ENCODE results near the gene IL20RB.

Gene IL20RB, protein sequence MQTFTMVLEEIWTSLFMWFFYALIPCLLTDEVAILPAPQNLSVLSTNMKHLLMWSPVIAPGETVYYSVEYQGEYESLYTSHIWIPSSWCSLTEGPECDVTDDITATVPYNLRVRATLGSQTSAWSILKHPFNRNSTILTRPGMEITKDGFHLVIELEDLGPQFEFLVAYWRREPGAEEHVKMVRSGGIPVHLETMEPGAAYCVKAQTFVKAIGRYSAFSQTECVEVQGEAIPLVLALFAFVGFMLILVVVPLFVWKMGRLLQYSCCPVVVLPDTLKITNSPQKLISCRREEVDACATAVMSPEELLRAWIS

DNA sequence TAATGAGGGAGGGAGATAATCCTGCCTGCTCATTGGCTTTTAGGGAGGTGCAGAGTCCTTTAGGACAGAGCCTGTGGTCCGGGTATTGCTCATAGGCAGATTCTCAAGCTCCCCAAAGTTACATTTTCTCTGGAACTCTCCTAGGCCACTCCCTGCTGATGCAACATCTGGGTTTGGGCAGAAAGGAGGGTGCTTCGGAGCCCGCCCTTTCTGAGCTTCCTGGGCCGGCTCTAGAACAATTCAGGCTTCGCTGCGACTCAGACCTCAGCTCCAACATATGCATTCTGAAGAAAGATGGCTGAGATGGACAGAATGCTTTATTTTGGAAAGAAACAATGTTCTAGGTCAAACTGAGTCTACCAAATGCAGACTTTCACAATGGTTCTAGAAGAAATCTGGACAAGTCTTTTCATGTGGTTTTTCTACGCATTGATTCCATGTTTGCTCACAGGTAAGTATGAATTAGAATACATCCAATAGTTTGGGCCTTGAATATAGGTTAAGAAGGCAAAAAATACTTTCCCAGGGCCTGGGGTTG is at the start of gene IL20RB:
Gene IL20RB, plus strand, starts transcription at position 233 of the 538 bp plus-strand sequence. Its CDS starts 131 bp downstream, at position 364.
- no peak for DNase-seq

DNA sequence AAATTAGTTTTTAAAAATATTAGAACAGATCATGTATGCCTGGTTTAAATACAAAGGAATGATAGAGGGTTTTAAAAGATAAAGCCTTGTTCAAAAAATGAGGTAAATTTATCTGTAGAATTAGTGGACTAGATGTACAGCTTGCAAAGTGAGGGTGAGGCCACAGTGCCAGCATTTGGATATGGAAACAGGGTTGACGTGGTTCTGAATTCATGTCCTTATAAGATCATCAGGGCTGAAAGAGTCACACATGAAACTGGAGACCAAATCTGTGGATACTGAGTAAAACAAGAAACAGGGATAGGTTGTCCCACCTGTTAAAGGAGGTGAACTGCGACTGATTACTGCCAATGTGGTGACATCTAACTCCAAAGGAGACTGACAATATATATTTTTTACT is 49.5 kb upstream of the IL20RB start:
- DNase-seq, result no peak

DNA sequence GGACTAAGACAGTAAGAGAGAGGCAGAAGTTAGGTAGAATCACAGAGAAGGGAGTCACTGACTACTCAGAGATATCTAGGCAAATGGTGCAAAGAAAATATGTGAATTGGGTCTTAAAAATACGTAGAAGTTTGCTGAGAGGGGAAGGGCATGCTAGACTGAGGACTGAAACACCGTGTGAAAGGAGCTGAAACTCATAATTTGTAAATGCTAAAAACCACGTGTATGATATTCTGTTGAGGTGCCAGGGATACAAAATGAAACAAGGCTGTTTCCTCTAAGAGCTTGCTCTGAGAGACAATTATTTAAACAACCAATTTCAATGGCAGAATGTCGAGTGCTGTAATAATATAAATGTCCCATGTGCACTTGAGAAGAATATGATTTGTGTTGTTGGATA is 48.6 kb upstream of the IL20RB start:
- no peak for DNase-seq

DNA sequence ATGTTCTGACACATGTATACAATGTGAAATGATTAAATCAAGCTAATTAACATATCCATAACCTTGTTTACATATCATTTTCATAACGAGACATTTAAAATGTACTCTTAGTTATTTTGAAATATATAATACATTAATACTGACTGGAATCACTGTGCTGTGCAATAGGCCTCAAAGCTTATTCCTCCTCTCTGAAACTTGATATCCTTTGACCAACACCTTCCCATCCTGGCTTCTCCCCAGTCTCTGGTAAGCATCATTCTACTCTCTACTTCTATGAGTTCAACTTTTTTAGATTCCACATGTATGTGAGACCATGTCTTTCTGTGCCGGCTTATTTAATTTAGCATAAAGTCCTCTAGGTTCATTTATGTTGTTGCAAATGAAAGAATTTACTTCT is 47.1 kb upstream of the IL20RB start:
- DNase-seq, result no peak

DNA sequence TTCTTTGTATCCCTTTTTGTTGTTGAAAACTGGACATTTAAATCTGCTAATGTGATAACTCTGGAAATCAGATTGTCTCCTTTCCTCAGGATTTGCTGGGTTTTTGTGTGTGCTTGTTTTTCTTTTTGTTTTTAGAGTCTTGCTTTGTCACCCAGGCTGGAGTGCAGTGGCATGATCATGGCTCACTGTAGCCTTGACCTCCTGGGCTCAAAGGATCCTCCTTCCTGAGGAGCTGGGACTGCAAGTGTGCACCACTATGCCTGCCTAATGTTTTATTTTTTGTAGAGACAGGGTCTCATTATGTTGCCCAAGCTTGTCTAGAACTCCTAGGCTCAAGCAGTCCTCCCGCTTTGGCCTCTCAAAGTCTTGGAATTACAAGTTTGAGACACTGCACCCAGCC is 44.6 kb upstream of the IL20RB start:
- DNase-seq, result no peak

DNA sequence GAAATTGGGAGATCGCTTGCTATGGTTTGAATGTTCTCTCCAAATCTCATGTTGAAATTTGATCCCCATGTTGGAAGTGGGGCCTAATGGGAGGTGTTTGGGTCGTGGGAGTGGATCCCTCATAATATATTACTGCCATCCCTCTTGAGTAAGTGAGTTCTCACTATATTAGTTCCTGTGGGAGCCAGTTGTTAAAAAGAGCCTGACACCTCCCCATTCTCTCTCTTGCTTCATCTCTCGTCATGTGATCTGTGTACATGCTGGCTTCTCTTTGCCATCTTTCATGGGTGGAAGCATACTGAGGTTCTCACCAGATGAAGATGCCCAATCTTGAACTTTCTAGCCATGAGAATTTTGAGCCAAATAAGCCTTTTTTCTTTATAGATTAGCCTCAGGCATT is 43.0 kb upstream of the IL20RB start:
- DNase-seq, result no peak

DNA sequence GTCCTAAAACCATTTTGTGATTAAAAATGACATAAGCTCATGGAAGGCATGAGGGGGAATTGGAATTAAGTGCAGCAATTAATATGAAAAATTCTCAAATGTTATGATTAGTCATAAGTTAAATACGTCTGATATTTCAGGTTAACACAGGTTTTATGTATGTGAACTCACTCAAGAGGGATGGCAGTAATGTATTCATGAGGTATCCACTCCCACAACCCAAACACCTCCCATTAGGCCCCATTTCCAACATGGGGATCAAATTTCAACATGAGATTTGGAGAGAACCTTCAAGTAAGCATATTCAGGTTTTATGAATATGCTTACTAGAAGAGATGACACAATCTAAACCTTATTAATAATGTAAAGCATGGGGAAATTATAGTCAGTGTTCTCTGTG is 41.6 kb upstream of the IL20RB start:
- DNase-seq, result no peak

DNA sequence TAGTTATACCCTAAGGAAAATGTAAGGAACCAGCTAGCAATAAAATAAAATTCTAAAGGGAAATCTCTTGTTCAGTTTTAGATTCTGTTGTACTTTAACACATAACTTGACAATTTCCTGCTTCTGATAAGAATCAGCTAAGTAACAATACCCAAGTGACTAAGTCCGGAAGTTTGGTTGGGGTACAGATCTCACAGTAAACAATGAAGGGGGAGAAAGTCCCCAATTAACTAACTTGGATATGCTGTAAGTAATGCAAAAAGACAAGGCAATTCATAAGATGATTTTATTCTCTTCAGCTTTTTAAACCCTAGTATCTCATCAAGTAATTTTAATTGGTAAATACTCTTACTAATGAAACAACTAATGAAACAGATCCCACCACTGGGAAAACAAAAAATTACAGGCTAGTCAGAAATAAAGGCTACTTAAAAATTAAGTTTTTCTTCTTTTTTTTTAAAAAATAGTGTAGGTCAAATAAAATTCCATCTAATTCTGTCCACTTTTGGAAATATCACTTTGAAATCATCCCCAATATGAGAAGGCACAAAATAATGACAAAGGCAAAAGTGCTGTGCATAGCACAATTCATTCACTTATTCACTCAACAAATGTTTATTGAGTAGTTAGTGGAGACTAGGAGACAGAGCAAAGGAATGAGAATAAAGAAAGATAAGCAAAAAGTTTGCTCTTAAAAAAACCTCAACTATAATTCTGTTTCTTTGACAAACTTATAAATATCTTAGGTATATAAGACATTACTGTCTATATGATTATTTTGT is 37.8 kb upstream of the IL20RB start:
- no peak for DNase-seq

DNA sequence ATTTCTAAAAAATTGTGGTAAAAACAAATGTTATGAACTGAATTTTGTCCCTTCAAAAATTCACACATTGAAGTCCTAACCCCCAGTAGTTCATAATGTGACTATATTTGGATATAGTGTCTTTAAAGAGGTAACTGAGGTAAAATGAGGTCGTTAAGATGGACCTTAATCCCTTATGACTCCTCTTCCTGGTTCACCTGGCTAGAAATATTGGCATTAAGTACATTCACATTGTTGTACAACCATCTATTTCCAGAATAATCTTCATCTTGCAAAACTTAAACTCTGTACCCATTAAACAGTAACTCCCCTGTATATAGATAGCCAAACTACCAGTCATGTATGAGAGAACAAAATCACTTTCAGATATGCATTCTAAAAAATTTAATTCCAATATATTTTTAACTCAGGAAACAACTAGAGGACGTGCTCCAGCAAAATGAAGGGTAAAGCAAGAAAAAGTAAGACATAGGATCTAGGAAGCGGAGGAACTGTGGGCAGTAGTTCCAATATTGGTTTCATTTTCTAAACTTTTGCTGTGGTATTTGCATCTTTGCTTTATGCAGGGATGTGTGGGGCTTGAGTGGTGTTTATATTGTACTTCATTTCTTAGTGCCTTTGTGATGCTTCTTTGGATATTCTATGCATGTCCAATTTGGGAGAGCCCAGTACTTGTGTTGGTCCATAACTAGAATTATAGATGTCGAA is 36.7 kb upstream of the IL20RB start:
- DNase-seq, result no peak

DNA sequence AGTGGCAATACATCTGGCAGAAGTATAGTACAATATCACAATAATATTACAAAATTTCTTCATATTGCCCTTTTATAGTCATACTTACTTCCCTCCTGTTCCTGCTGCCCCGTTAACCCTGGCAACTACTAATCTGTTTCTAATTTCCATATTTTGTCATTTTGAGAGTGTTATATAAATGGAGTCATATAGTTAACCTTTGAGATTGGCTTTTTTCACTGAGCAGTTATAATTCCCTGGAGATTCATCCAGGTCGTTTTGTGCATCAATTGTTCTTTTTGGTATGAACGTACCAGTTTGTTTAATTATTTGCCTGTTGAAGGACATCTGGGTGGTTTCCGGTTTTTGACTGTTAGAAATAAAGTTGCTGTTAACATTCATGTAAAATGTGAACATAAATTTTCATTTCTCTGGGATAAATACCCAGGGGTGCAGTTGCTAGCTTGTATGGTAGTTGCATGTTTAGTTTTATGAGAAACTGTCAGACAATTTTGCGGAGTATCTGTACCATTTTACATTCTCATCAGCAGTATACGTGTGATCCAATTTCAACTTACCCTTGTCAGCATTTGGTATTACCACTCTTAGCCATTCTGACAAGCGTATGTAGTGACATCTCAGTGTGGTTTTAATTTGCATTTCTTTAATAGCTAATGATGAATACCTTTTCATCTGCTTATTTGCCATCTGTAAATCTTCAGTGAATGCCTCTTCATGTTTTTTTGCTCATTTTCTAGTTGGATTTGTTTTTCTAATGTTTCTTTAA is 32.2 kb upstream of the IL20RB start:
- no peak for DNase-seq

DNA sequence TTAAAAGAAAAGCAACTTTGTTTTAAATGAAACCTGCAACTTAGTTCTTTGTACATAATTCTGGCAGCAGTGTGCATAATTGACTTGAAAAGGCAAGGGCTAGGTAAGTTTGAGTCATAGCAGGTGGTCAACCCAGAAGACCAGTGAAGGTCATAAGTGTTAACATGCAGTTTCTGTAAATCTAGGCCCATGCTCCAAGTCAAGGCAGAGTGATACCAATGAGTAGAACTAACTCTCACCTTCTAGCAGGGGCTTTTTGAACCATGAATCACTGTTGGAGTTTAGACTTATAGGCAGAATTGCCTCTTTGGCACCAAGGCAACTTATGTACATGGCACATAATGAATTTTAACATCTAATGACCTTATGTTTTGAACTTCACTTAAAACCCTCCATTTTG is 29.5 kb upstream of the IL20RB start:
- DNase-seq, result no peak

DNA sequence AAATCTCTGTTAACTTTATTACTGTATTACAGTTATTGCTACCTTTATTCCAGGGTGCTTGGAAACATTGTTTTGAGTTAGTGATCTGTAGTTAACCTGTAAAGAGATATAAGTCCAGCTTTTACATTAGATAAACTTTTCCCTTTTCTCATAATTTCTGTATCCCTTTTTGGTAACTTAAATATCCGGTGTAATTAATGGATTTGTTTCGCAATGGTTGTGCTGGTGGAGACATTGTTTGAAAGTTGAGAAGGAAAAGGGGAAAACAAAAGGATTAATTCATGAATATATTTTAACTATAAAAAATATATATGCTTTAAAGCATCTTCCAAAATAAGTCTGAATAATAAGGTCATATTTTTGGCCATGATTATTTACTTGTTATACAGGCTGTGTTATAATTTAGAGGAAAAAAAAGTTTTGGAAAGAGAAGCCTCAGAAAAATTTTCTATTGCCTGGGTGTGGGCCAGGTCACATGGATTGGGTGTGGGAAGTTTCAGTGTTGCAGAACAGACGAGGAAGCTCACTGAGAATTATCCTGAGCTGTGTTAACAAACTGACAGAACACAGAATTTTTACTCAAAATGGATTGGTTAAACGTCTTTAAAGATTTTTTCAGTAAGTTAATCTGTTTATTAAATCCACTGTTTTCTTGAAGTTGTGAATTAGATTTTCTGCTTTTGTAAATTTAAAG is 27.7 kb upstream of the IL20RB start:
- no peak for DNase-seq

DNA sequence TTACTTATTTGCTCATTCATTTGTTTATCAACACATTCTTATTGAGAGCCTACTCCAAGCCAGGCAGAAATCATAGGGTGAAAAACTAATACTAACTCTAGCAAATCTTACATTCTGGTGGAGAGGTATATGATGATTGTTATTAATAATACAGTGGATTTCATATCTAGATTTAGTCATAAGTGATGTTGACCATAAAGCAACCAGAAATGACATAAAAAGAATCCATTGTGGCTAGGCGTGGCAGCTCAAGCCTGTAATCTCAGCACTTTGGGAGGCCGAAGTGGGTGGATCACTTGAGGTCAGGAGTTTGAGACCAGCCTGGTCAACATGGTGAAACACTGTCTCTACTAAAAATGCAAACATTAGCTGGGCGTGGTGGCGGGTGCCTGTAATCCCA is 26.2 kb upstream of the IL20RB start:
- no peak for DNase-seq

DNA sequence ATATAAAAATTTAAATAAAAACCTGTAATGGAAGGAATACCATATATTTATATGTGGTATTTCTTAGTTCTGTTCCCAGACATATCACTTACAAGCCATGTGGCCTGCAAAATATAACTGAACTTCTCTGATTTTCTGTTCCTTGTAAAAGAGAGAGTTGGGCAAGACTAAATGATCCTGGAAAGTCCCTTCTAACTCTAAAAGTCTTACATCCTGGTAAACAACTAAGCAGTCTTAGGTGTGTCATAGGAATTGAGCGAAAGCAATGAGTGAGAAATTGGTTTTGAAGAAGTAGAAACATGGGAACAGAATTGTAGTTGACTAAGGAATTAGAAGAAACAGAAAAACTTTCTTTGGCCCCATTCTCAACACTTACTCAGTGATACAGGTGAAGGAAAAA is 25.3 kb upstream of the IL20RB start:
- DNase-seq, result no peak

DNA sequence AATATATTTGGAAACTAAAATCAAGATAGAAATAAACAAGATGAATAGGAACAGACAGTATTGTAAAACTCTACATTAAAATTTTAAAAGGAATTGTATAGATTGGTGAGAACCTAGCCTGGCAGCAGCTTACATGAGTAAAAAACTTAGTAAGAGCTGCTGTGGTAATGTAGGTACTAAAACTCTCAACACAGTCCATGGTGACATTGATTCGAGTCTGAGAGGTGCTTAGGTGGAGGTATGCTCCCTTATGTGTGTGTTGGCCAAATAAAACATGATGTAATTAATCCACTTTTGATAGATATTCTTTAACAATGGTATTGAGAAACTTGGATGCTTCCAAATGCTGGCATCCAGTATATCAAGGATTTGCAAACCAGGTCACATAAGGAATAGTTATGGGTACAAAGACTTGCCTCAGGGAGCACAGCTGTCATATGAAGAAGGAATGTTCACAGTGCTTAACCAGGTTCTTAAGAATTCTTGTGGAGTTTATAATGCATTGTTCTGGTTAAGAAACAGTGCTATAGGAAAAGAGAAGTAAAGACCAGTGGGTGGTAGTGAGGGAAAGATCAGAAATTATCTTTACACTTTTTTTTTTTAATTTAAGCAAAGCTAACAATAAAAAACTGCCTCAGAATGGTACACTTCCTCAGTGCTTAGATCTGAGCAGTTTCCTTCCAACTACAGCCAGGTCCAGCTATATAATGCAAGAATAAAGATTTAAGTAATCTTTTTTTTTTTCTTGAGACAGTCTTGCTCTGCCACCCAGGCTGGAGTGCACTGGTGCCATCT is 24.6 kb upstream of the IL20RB start:
- no peak for DNase-seq

DNA sequence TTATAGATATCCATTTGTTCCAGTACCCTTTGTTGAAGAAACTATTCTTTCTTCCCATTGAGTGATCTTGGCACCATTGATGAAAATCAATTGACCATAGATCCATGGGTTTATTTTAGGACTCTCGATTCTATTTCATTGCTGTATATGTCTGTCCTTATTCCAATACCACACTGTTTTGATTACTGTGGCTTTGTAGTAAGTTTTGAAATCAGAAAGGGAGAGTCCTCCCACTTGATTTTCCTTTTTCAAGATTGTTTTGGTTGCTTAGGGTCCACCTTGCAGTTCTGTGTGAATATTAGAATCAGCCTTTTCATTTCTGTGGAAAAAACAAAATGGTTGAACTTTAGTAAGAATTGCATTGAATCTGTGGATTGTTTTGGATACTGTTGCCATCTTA is 20.6 kb upstream of the IL20RB start:
- no peak for DNase-seq

DNA sequence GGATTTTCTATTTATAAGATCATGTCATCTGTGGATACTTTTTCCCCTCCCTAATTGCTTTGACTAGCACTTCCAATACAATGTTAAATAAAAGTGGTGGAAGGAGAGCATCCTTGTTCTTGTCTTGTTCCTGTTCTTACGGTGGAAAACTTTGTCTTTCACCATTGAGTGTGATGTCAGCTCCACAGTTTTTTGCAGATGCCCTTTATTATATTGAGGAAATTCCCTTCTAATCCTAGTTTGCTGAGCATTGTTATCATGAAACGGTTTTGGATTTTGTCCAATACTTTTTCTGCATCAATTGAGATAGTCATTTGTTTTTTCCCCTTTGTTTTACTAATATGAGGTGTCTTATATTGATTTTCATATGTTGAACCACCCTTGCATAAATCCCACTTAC is 19.9 kb upstream of the IL20RB start:
- DNase-seq, result no peak

DNA sequence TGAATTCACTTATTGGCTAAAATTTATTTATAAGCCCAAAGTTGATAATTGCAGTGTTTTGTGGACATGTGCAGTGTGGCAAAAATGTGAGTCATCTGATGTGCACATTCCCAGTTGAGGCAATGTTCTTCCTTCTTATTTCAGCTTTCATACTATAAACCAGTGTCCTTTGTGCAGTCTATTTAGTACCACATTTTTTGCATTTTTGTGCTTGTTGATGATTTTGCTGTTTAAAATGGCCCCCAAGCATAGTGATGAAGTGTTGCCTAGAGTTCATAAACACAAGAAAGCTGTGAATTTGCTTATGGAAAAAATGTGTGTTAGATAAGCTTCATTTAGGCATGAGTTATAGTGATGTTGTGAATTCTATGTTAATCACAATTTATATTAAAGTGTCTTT is 19.4 kb upstream of the IL20RB start:
- DNase-seq, result no peak

DNA sequence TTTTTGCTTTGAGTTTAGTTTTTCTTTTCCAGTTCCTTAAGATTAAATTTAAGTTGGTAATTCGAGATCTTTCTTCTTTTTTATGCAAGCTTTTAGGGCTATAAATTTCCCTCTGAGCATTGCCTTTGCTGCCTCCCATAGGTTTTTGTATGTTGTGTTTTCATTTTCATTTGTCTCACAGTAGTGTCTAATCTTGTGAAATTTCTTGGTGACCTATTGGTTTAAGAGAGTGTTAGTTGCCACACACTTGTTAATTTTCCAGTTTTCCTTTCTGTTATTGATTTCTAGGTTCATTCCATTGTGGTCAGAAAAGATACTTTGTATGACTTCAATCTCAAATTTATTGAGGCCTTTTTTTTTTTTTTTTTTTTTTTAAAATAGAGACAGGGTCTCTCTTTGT is 18.3 kb upstream of the IL20RB start:
- no peak for DNase-seq

DNA sequence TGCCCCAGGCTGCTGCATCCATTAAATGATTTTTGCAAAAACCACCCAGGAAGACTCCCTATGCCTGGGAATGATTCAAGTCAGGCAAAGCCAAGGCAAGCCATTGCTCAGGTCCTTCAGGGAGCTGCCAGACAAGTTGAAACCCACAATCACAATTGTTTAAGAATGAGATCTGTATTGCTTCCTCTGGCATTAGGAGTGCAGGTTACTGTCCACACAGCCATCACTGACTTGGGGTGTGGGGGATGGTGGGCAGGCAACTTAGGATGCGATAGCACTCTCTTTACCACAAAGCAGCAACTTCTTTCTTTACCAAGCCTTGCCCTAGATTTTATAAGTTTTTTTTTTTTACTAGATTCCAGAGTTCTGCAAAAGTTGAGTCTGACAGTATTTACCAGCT is 15.0 kb upstream of the IL20RB start:
- no peak for DNase-seq

DNA sequence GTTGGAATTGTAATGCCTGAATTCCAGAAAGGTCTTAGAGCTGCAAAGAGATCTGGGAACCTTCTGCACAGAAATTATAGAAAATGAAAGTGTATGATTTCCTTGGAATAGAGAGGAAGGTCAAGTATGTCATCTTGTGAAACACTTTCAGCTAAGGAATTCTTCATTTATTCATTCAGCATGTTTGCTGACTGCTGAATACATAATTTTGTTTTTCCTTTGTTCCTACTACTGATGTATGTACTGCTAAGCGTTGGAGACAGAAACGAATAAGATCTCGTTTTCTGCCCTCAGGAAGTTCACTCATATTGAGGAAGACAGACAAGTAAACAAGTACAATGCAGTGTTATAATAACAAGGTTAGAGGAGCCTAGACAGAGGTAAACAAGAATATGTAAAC is 14.3 kb upstream of the IL20RB start:
- no peak for DNase-seq

Data from stimulated activated CD4-positive, alpha-beta T cell treated with anti-CD3 and anti-CD28 coated beads, Interleukin-1b, Interleukin-23, amount 100 ng/mL, for 48 hours (primary cell).